NCI-H2081 treated with DMSO at 0.1 percent for 48 hours (cell line): Measurements from ENCODE around the gene MACROD2.
"Not testable (repeated sequence)": the region's sequence is repeated elsewhere in the genome, so short reads cannot be mapped to it uniquely, and the experiment has no call there.

Experiments
- DNase-seq: peaks from one replicate; lab custom pipeline; 2025; lab: John Stamatoyannopoulos, UW

The MACROD2 gene

DNA sequence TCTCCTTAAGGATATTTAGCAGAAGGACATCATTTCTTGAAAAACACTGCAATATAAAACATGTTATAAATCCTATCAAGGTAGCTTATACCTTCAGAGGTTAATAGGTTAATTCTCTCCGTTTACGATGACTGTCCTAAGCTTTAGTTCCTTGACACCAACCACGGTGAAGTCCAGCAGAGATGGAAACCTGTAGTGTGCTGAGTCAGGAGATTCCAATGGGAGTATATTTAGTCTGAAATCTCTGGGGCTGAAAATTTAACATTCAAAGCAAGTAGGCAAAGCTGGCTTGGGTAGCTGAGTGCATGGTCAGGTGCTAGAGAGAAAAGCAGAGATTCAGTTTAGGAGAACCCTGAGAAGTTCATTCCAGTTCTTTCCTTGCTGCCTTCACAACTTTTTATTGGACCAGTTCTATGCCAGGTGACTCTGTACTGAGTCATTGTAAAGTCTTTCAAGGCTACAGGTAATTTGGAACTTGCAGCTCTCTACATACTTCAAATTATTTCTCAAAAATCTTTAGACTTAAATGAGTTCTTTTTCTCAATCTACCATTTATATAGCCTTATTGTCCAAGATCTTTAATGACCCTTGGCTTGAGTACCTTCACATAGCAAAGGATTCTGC lies 1351.5 kb downstream of the MACROD2 start:
- no peak for DNase-seq

DNA sequence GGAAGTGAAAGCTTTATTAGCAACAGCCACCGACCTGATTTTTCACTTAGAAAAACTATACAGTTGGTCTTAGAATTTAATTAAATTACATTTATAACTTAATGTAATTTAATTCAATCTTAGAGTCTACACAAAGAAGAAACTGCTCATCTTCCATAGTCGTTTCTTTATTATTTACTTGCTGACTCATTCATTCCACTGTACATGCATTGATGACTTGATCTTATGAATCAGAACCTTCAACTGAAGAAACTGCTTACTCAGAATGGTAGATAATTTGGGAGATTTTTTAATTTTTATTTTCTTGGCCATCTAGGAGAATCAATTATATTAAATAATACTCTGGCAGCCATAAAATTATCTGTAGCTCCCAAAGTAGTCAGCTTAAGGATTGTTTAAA lies 1363.7 kb downstream of the MACROD2 start:
- no peak for DNase-seq

DNA sequence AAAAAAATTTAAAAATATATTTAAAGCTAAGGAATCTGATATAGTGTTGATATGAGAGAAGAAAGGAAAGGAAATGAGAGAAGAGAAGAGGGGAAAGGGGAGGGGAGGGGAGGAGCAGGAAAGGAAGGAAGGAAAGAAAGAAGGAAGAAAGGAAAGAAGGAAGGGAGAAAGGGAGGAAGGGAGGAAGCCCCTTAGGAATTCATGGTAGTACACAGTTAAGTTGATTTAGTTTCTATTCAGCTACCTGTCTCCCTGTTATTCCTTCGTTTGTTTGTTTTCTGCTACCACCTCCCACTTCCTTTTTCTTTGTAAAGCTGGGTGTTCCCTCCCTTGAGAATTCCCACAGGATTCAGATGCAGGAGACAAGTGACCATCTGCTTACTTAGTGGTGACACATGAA lies 1367.5 kb downstream of the MACROD2 start:
- no peak for DNase-seq

DNA sequence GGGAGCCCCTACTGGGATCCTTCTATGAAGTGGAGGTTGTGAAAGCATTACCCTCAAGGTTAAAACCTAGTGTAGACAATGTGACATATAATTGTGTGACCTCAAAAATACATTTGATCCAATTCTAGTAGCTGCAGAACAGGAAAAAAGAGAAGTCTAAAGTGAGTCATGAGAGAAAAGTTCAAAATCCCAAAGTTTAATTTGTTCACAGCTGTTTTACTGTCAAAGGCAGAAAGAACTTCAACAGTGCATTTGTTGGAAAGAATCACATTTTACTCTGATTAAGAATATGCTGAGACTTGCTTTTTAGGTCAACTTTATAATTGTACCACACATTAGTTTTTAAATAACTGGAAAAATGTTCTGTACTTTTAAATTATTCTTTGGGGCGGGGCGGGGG lies 1369.5 kb downstream of the MACROD2 start:
- no peak for DNase-seq

DNA sequence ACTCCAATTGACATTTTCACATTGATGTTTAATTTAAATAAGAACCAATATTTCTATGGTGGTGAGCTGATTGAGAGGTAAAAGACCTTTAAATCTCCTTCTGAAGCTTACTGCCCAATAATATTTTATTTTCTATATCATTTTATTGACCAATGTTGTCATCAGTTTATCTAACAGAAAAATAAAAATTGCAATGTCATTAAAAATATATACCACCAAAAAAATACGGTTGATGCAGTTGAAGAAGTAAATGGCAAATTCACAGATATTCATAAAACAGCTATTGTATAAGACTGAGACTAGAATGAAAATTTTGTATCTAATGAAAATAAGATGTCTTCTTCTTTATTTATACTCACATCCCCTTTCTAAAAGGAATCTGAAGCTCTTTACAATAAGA lies 1375.1 kb downstream of the MACROD2 start:
- DNase-seq, result no peak

DNA sequence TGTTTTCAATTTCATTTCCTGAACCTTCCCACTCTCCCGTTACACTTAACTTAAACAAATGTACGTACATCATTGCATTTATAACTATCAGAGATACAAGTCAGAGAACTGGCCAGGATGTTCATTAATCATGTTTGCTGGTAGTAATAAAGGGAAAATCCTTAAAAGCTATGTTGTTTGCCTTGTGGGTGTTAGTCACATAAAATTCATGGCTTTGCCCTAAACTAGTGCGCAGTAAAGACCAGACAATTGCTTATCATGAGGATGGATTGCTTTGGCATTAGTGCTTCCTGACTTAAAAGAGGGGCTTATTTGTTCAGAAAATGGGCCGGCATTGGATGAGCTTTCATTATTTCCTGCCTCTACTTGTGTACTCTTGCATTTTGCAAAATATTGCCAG lies 1379.4 kb downstream of the MACROD2 start:
- DNase-seq, result no peak

DNA sequence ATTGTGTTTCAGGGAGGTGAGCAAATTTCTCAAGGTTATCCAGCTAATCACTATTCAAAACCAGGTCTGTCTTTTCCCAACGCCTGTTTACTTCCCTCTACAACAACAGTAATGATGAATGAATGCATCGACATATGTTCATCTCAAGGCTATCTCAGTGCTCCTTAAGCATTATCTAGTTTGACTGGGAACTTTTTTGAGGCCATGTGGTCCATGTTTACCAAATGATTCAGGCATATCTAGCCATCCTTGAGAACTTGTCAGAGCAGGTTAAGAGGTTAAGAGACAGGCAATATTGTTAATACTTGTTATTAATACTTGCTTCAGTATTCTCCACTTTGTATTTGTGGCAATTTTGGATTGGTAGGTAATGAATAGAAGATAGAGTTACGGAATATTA lies 1380.5 kb downstream of the MACROD2 start:
- DNase-seq, result no peak

DNA sequence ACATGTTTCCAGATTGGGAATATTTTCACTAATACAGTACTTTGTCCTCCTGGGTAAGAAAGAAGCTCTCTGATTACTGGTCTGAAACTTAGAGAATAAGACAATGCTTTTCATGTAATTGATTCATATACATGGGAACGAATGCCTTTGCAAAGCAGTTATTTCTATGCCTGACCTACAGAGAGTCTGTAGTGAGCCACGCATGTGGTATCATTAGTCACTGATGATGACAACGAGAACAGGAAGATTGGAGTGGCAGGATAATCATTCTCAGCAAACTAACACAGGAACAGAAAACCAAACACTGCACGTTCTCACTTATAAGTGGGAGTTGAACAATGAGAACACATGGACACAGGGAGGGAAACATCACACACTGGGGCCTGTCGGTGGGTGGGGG lies 1382.3 kb downstream of the MACROD2 start:
- DNase-seq, result not testable (repeated sequence)

DNA sequence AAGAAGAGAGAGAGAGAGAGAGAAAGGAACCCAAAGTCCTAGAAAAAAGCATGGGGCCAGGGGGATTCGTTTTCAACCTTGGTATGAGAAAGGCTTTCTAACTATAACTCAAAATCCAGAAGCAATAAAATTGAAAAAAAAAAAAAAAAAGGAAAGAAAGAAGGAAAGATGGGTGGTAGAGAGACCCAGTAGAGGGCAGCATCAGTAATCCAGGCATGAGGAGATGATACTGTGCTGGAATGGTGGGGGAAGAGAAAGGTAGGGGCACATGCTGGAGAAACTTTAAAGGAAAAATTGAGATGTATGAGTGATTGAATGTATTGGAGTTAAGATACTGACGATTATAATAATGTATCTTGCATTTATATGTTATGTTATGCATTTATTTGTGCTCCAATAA lies 1382.8 kb downstream of the MACROD2 start:
- DNase-seq, result no peak

DNA sequence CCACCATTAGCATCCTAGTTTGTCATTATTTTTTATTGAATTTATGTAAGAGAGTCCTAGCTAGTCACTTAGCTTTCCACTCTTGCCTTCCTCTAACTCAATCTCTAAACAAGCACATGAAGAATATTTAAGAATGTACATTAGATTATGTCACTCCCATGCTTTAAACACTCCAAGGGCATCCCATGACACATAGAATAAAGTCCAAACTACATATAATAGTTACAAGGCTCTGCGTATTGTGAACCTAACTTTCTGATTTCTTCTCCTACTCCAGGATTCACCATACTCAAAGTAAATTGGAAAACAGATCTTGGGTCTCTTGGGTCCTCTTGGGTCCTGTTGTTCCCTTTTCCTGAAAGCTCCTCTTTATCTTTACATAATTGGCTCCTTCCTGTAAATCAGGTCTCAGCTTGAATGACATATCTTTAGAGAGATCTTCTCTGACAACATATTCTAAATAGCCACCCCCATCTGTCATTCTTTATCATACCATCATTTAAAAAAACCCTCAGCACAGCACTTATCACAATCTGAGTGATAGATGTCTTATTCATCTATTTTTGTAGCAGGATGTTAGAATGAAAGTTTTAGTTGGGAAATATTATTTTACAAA lies 1384.5 kb downstream of the MACROD2 start:
- DNase-seq, result no peak

DNA sequence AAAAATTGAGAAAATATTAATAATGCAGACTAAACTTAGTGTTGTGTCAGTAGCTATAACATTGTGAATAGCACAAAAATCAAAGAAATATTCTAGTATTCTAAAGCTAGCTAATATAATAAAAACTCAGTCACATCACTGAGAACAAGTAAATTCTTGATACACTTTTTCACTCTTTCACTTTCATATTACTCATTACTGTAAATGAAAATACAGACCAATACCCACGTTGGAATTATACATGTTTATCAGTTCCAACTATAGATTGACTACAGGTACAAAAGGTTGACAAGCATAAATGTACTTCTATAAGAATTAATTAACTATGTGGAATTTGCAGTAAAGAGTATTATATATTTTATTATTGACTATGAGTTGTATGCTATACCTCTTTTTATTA lies 1385.5 kb downstream of the MACROD2 start:
- no peak for DNase-seq

DNA sequence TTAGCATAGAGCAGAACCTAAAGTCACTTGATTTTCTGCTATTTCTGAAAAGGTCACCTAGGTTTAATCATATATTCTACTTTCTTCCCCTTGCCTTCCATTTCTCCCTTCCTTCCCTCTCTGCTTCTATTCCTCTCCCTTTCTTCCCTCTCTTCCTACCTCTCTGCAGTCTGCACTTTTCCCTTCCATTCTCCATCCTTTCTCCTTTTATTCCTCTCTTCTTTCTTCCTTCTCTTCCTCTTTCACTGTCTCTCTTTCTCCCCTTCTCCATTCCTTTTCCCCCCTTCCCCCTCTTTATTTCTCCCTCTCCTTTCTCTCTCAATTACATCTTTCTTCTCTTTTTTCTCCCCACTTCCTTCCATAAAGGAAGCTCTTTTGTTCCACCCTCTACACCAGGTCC lies 1391.9 kb downstream of the MACROD2 start:
- DNase-seq, result no peak

DNA sequence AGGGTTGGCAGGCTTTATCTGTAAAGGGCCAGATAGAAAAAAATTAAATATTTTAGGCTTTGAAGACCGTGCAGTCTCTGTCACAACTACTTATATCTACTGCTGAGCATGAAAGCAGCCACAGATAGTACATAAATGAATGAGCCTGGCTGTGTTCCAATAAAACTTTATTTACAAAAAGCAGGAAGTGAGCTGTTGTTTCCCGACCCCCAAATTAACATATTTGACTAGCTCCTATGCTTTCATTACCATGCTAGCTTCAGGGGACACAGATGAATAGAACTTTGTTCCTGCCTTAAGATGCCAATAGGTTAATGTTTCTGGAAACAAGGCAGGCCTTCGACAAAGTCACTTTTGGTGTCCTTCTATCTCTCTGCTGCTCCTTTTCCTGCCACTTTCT lies 1400.1 kb downstream of the MACROD2 start:
- DNase-seq, result no peak

DNA sequence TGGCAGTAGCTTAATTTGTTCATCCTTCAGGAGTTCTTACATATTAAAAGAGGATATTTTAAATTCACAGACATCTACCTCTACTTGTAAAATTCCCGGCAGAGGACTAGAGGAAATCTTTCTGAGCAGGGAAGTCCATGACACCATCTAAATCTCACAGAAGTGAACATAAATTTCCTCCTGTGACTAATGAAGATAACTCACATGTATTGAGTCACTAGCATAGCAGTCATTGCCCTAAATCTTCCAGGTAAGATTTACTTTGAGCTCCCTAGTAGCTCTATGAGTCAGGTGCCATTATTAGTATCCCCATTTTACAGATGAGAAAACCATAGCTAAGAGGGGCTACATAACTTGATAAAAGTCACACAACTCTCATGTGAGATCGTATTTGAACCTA lies 1400.7 kb downstream of the MACROD2 start:
- no peak for DNase-seq

DNA sequence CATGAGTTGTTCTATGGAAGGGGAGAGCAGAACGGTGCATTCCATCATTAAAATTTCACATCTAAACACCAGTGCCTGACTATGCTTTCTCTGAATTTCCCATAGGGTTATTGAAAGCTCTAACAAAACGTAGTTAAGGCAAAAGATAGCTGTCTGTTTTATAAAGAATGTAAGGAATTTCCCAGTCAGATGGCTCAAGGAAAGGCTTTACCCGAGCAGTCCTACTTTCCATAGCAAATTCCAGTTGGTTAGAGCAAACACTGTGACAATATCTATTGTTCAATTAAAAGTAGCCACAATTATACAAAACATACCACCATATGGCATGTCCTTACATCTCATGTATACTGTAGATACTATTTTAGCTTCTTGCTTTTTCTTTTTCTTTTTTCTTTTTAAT lies 1401.6 kb downstream of the MACROD2 start:
- DNase-seq, result no peak

DNA sequence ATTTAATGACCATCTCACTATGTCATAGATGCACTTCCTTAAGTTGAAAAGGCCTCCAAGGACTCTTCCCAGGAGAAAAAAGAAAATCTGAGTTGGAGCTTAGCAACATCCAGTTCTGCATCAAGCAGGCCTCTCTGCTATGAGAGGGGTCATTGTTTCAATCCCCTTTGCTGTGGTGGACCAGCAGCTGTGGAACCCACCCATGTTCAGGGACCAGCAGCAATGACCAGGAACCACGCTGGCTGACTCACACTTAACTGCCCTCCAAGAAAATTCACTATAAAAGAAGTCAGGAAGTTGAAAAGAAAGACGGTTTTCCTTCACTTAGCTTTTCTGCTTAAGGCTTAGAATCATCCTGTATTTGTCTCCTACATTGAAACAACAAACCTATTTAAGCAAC lies 1404.5 kb downstream of the MACROD2 start:
- no peak for DNase-seq

DNA sequence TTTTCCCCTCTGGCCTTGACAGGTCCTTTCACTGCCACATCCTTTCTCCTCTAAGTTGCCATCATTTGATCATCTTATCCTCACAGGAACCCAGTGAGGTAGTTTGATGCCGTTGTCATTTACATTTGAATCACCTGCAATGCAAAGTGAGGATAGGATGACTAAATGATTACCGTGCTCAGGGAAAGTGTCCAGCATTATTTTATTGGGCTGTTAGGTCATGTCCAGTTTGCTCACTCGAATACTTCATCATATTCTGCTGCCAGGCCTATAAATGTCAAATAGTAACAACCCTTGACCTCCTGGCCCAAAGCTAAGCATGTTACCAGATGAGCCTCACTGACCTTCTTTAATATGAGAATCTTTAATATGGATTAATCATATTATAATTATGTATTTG lies 1410.8 kb downstream of the MACROD2 start:
- DNase-seq, result no peak

DNA sequence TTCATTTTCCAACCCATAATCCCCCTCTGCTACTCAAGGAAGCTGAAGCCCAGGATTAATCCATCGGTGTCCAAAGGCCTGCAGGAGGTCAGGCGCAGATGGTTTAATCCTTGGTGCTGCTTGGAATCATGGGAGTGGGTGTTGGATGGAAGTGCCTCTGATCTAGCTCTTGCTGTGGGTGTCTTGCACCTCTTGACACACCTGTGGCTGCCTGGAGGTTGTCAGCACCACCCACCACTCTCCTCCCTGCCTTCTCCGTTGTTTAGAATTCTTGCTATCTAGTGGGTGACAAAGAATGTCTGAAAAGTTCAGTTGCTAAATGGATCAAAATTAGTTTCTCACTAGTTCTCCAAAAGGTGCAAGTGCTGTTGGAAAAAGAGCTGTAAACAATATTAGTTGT lies 1416.5 kb downstream of the MACROD2 start:
- DNase-seq, result no peak

DNA sequence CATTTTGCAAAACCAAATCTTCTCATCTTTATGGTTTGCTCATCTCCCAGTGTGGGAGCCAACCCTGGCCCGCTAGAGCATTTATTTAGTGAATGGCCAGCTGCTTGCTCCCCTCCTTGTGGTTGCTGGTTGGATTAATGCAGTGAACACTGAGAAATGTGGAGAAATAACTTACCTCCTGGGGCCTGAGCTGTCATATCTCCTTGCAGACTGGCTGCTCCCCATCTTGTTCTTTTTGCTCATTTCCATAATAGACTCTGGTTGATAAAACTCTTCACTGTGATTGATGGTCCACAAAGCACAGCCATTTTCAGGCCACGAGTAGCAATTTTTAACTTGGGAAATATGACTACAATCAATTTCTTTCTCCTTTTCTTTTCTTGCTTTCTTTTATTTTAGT lies 1420.6 kb downstream of the MACROD2 start:
- no peak for DNase-seq

DNA sequence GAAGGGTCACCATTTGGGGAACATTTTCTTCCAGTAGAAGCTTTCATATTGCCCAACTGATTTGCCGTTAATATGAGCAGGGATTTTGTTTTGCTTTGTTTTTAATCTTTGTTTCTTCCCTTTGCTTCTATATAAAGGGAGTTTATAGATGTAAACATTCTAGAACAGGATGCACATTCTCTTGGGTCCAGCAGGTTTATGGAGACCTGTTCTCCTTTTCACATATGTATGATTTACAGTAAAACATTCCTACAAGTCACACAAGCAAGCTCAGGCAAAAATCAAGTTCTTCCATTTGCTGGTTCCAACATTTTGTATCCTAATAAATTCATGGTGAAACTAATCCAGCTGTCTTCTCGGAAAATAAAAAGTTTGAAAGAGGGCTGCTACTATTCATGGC lies 1424.5 kb downstream of the MACROD2 start:
- no peak for DNase-seq

DNA sequence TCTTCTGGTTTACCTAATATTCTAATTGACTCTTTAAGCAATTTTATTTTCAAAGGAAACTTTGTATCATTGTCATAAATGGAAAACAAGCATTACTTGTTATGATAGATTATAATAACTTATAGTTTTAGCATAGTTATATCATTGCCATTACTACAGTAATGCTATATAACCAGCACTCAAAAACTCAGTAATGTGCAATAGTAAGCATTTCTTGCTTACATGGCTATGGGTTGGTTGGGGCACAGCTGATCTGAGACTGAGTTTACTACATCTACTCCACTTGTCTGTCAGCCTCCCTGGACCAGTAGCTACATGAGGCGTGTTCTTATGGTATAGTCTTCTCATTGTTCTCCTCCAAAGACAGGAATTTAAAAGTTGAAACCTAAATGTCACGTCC lies 1427.7 kb downstream of the MACROD2 start:
- no peak for DNase-seq

DNA sequence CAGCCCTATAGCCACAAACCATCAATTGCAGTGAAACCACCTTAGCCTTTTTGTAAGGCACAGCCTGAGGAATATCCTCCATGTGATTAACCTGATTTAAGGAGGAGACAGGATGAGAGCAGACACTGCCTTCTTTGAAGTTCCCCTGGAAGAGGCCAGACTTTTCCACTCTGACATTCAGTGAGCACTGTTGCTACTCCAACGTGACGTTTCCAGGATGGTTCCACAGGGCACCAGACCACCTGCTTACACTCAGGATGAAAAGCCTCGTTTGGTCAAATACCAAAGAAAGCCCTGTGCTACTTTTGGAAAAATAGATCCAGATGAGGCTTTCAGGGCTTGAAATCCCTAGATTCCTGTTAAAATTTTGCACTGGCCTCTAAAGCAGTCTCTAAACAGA lies 1444.2 kb downstream of the MACROD2 start:
- no peak for DNase-seq

DNA sequence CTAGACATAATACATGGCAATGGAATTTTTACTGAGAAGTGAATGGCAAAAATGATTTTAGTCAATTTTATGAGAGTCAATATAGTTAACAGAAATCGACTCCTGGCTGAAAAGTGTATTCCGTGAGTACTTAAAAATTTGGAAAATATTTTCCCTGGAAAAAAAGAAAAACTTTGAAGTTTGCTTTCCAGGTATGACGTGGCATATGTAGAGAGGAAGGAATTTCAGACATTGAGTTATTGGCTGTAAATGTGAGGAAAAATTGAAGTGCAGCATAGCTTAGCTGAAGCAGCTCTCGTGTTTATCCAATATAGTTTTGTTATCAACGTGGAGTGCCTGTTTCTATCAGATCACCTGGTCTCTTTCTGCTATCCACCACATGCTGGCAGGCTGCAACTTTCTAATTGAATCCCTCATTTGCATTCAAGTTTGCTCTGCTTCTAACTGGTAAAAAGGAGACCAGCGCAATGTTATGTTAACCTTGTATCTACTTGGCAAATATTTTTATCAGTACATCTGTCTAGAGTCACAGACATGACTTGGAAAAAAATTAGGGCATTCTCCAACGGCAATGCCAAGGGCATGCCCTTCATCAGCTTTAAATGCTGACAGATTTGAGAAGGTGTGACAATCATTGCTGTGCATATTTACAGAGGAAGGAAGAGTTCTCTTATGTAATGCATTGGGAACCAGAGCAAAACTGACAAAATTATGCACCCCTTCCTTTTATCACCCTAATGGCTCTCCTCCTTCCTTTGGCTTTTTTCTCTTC lies 1444.9 kb downstream of the MACROD2 start:
- no peak for DNase-seq
